ENCODE results near the gene LRFN3. TPM values are rescaled to one million over a fixed set of nuclear protein-coding genes. Genes with fewer than 3 reads are reported as not detected.

Gene LRFN3
- total RNA-seq, 1 experiment from 2014 or later, result 20.6 TPM

GRCh38 chr19:35939307-35940077, 3.3 kb downstream of the LRFN3 start (continued):
- TF ChIP-seq NR1H2 (CRISPR knock-in tag; IDR thresholded peaks at IDR 0.05) (no peak), USF1 (CRISPR knock-in tag; IDR thresholded peaks at IDR 0.05) (no peak), MLX (CRISPR knock-in tag; IDR thresholded peaks at IDR 0.05) (no peak), CREM (CRISPR knock-in tag; IDR thresholded peaks at IDR 0.05) (no peak), JAZF1 (CRISPR knock-in tag; IDR thresholded peaks at IDR 0.05) (no peak)

DNA sequence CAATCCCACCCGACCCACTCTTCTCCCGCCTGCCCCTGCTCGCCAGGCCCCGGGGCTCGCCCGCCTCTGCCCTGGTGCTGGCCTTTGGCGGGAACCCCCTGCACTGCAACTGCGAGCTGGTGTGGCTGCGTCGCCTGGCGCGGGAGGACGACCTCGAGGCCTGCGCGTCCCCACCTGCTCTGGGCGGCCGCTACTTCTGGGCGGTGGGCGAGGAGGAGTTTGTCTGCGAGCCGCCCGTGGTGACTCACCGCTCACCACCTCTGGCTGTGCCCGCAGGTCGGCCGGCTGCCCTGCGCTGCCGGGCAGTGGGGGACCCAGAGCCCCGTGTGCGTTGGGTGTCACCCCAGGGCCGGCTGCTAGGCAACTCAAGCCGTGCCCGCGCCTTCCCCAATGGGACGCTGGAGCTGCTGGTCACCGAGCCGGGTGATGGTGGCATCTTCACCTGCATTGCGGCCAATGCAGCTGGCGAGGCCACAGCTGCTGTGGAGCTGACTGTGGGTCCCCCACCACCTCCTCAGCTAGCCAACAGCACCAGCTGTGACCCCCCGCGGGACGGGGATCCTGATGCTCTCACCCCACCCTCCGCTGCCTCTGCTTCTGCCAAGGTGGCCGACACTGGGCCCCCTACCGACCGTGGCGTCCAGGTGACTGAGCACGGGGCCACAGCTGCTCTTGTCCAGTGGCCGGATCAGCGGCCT, 4.1 kb downstream of the LRFN3 start:
- Mint-ChIP-seq H3K9me3 (no peaks in the 10 kb centered on the region), H3K4me3 (no peak overlapping the region), H3K4me1 (peaks cover 24% of the 10 kb centered on the region), H3K36me3 (peaks cover 14% of the 10 kb centered on the region), H3K27me3 (ENCODE audit: low read depth) (no peaks in the 10 kb centered on the region), H3K27ac (no peak overlapping the region)
- DNase-seq (ENCODE audit: low spot score) (no peak), ATAC-seq (no peak)
- ChIA-PET CTCF (no interaction called here), POLR2A (no interaction called here)
- TF ChIP-seq ATF2 (CRISPR knock-in tag; IDR thresholded peaks at IDR 0.05; ENCODE audit: borderline replicate concordance, low read depth) (no peak), ZNF423 (CRISPR knock-in tag; IDR thresholded peaks at IDR 0.05) (no peak), SP1 (CRISPR knock-in tag; conservative IDR thresholded peaks at IDR 0.05) (no peak)

GRCh38 chr19:35940839-35941238, 4.7 kb downstream of the LRFN3 start:
- Mint-ChIP-seq H3K4me1 (peaks cover 18% of the 10 kb centered on the region), H3K9me3 (no peaks in the 10 kb centered on the region), H3K27ac (no peak overlapping the region; the same call in 1 of the 2 replicates), H3K36me3 (peaks cover 14% of the 10 kb centered on the region), H3K4me3 (no peak overlapping the region), H3K27me3 (ENCODE audit: low read depth) (no peaks in the 10 kb centered on the region)
- no peak for DNase-seq (ENCODE audit: low spot score)
- CTCF ChIA-PET, result interaction anchor here (0.7 to 1.3 kb wide), 2 partner anchors 10 to 90 kb away, joined by 3 read pairs; no protein-coding TSS in a partner anchor
- POLR2A ChIA-PET, result no interaction called here
- no peak for ATAC-seq
- TF ChIP-seq JAZF1 (CRISPR knock-in tag; IDR thresholded peaks at IDR 0.05), result no peak
- no peak for TF ChIP-seq MLX (CRISPR knock-in tag; IDR thresholded peaks at IDR 0.05)
- TF ChIP-seq, protein P1, sequence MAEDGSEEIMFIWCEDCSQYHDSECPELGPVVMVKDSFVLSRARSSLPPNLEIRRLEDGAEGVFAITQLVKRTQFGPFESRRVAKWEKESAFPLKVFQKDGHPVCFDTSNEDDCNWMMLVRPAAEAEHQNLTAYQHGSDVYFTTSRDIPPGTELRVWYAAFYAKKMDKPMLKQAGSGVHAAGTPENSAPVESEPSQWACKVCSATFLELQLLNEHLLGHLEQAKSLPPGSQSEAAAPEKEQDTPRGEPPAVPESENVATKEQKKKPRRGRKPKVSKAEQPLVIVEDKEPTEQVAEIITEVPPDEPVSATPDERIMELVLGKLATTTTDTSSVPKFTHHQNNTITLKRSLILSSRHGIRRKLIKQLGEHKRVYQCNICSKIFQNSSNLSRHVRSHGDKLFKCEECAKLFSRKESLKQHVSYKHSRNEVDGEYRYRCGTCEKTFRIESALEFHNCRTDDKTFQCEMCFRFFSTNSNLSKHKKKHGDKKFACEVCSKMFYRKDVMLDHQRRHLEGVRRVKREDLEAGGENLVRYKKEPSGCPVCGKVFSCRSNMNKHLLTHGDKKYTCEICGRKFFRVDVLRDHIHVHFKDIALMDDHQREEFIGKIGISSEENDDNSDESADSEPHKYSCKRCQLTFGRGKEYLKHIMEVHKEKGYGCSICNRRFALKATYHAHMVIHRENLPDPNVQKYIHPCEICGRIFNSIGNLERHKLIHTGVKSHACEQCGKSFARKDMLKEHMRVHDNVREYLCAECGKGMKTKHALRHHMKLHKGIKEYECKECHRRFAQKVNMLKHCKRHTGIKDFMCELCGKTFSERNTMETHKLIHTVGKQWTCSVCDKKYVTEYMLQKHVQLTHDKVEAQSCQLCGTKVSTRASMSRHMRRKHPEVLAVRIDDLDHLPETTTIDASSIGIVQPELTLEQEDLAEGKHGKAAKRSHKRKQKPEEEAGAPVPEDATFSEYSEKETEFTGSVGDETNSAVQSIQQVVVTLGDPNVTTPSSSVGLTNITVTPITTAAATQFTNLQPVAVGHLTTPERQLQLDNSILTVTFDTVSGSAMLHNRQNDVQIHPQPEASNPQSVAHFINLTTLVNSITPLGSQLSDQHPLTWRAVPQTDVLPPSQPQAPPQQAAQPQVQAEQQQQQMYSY (CRISPR knock-in tag; IDR thresholded peaks at IDR 0.05), result no peak
- no peak for TF ChIP-seq FOXP1 (CRISPR knock-in tag; IDR thresholded peaks at IDR 0.05; ENCODE audit: borderline replicate concordance)
- TF ChIP-seq IRF1 (CRISPR knock-in tag; IDR thresholded peaks at IDR 0.05), result no peak
- TF ChIP-seq IRF2 (CRISPR knock-in tag; IDR thresholded peaks at IDR 0.05; ENCODE audit: borderline replicate concordance, low read depth), result no peak
- TF ChIP-seq JUN (CRISPR knock-in tag; IDR thresholded peaks at IDR 0.05), result no peak
- no peak for TF ChIP-seq ESRRA (CRISPR knock-in tag; IDR thresholded peaks at IDR 0.05; ENCODE audit: borderline replicate concordance)
- no peak for TF ChIP-seq ZNF232 (CRISPR knock-in tag; IDR thresholded peaks at IDR 0.05)
- no peak for TF ChIP-seq ATF3 (CRISPR knock-in tag; conservative IDR thresholded peaks at IDR 0.05)
- TF ChIP-seq CDX4 (CRISPR knock-in tag; IDR thresholded peaks at IDR 0.05; ENCODE audit: borderline replicate concordance), result no peak
- TF ChIP-seq ZBTB43 (CRISPR knock-in tag; IDR thresholded peaks at IDR 0.05), result no peak
- no peak for TF ChIP-seq TEAD1 (CRISPR knock-in tag; IDR thresholded peaks at IDR 0.05)
- no peak for TF ChIP-seq NR1H2 (CRISPR knock-in tag; IDR thresholded peaks at IDR 0.05)

Measured in WTC11 (cell line).